Type B pancreatic cell (in vitro differentiated cells): Measurements from ENCODE around the gene AGAP3. TPM values are rescaled to one million over a fixed set of nuclear protein-coding genes. Genes with fewer than 3 reads are reported as not detected.
"Not testable (repeated sequence)": the region's sequence is repeated elsewhere in the genome, so short reads cannot be mapped to it uniquely, and the experiment has no call there.

ENCODE experiments used
- DNase-seq: peaks from one replicate; pipeline ENCODE4 v3.0.0; 2021; ENCODE audit warnings: mixed read lengths; ENCODE audit not compliant: unreplicated experiment; ENCODE audit errors: extremely low spot score
- H3K27ac Mint-ChIP-seq: 2 replicates; pipeline ENCODE4 v1.8.0; 2021; ENCODE audit warnings: mild to moderate bottlenecking, mixed read lengths
- H3K27me3 Mint-ChIP-seq: 2 replicates; pipeline ENCODE4 v1.8.0; 2021; ENCODE audit warnings: mixed read lengths
- H3K36me3 Mint-ChIP-seq: 2 replicates; pipeline ENCODE4 v1.8.0; 2021; ENCODE audit warnings: mixed read lengths
- H3K4me1 Mint-ChIP-seq: one replicate; pipeline ENCODE4 v1.8.0; 2021; ENCODE audit warnings: mixed read lengths; ENCODE audit not compliant: unreplicated experiment
- H3K4me3 Mint-ChIP-seq: 2 replicates; pipeline ENCODE4 v1.8.0; 2021; ENCODE audit warnings: mild to moderate bottlenecking, mixed read lengths
- H3K9me3 Mint-ChIP-seq: 2 replicates; pipeline ENCODE4 v1.8.0; 2021; ENCODE audit warnings: mixed read lengths
- CTCF ChIP-seq: fragments of 200-600 bp; sonication (generic); conservative IDR thresholded peaks from 2 replicates; pipeline ENCODE4 v1.5.0; 2021; ENCODE audit warnings: antibody characterized with exemption, mild to moderate bottlenecking
- long read RNA-seq: library from polyadenylated mRNA; unstranded; transcript quantifications from one replicate; pipeline ENCODE4 v2.0.0, GENCODE V29; 2020
- total RNA-seq: library from RNA; stranded (reverse); gene quantifications from 2 replicates; pipeline ENCODE4 v1.2.1, GENCODE V29; 2021; ENCODE audit warnings: low replicate concordance

AGAP3 gene
- 95.9 and 114 TPM in 2 replicates for total RNA-seq
- long read RNA-seq, partial matches to known transcripts: 7 of 9 reads
- long read RNA-seq, other reads (novel, unspliced or antisense): 1 of 9 reads

GRCh38 chr7:151085691-151086620 lies at the start of gene AGAP3:
Gene AGAP3, plus strand, starts transcription at chr7:151086475. Its CDS starts 267 bp downstream, at chr7:151086742.
- peaks cover 33% of the 10 kb centered on the region for H3K4me1 Mint-ChIP-seq

GRCh38 chr7:151038951-151039849 lies 47.1 kb upstream of the AGAP3 start:
- H3K36me3 Mint-ChIP-seq: no peaks in the 10 kb centered on the region
- peak overlapping the region; percentile 36 for H3K27ac Mint-ChIP-seq
- no peak for DNase-seq
- peaks cover 15% of the 10 kb centered on the region for H3K4me1 Mint-ChIP-seq
- no peak for TF ChIP-seq CTCF
- no peaks in the 10 kb centered on the region for H3K27me3 Mint-ChIP-seq
- no peaks in the 10 kb centered on the region for H3K9me3 Mint-ChIP-seq
- H3K4me3 Mint-ChIP-seq: no peak overlapping the region

More at GRCh38 chr7:151085691-151086620, at the start of gene AGAP3:
- H3K9me3 Mint-ChIP-seq: no peaks in the 10 kb centered on the region
- peaks cover 7% of the 10 kb centered on the region for H3K36me3 Mint-ChIP-seq
- no peaks in the 10 kb centered on the region for H3K27me3 Mint-ChIP-seq
- H3K4me3 Mint-ChIP-seq: peak within 1 kb of the TSS; percentile 91
- TF ChIP-seq CTCF: no peak
- peak; percentile 89 for DNase-seq
- H3K27ac Mint-ChIP-seq: peak within 1 kb of the TSS; percentile 81

DNA sequence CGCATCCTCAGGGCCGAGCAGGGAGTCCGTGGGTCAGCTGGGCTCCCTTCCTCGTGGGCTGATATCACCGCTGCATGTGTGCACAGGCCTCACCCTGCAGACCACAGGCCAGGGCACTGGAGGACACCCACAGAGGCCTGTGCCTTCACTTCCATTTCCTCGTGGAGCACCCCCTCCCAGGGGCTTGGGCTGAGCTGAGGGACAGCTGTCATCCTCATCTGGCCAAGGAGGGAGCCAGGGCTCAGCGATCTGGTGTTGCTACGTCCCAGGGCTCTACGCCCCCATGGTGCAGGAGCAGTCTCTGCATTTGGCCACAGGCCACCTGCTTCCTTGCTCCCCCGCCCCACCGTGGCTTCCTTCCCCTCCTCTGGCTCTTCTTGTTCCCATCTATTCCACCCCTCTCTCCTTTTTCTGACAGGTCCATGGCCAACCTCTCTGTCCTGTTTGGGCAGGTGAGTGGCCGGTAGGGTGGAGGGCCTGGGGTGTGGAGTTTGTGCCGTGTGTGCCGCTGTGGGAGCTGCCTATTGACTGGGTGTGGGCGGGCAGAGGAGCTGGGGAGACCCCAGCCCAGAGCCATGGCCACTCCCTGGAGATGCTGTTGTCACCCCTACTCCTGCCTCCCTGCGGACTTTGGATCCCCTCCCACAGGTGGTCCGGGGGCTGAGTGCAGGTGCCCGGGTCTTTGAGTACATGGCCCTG lies 46.3 kb upstream of the AGAP3 start:
- H3K4me1 Mint-ChIP-seq: peaks cover 15% of the 10 kb centered on the region
- no peak overlapping the region for H3K4me3 Mint-ChIP-seq
- H3K36me3 Mint-ChIP-seq: no peaks in the 10 kb centered on the region
- H3K27ac Mint-ChIP-seq: no peak overlapping the region
- no peaks in the 10 kb centered on the region for H3K27me3 Mint-ChIP-seq
- no peaks in the 10 kb centered on the region for H3K9me3 Mint-ChIP-seq
- no peak for DNase-seq
- TF ChIP-seq CTCF: no peak

DNA sequence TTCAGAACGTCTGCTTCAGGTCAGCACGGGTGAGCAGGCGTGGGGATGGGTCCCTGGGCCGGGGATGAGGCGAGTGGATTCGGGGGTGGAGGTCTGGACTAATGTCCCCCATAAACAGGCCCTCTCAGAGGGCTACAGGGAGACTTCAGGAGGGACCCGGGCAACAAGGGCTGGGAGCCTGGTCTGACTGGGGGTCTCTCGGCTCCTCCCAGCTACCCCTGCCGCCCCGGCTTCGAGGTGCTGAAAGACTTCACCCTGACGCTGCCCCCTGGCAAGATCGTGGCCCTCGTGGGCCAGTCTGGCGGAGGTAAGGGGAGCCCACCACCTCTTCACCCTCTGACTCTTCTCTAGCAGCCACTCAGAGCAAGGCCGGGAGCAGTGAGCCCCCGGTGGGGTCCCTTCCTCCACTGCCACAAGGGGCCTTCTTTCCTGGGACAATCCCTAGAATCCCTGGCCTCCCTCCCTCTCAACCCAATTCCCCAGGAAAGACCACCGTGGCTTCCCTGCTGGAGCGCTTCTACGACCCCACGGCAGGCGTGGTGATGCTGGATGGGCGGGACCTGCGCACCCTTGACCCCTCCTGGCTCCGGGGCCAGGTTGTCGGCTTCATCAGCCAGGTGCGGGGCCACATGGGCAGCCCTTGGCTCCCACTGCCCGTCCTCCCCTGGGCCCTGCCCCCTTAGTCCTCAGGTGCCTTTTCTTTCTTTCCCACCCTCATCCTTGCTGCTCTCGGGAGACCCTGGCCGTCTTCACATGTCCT lies 45.5 kb upstream of the AGAP3 start:
- Mint-ChIP-seq H3K9me3 (no peaks in the 10 kb centered on the region), H3K36me3 (no peaks in the 10 kb centered on the region), H3K4me1 (peaks cover 15% of the 10 kb centered on the region), H3K27me3 (no peaks in the 10 kb centered on the region), H3K4me3 (no peak overlapping the region), H3K27ac (no peak overlapping the region)
- DNase-seq: no peak
- TF ChIP-seq CTCF: no peak

- not testable (repeated sequence) for H3K27ac Mint-ChIP-seq, DNase-seq, H3K27me3 Mint-ChIP-seq, H3K9me3 Mint-ChIP-seq, H3K36me3 Mint-ChIP-seq, H3K4me3 Mint-ChIP-seq
- H3K4me1 Mint-ChIP-seq: peaks cover 20% of the 10 kb centered on the region
These were observed 42.8 kb upstream of the AGAP3 start for GRCh38 chr7:151043449-151043848.
